A549 (cell line): ENCODE results near the gene MAP1LC3A. TPM values are rescaled to one million over a fixed set of nuclear protein-coding genes. Genes with fewer than 3 reads are reported as not detected.

Experiments used
- ATAC-seq, 2 experiments: fragments of 200-7000 bp in 1 of 2; fragments of >200 bp in 1 of 2; cut with Nextera tagmentation in 1 of 2; cut with Tn5 transposase in 1 of 2; 3 replicates each; pipeline versions ENCODE4 v1.8.0 to v1.9.1; 2018 to 2020; ENCODE audit warnings: mild to moderate bottlenecking in 1 of 2, moderate library complexity in 1 of 2
- CTCF ChIA-PET: fragments of 300-600 bp; sonication (Branson Sonifier 250); formaldehyde crosslinking; extraction: SDS; loops from one replicate; lab custom pipeline; 2021; ENCODE audit warnings: antibody characterized with exemption, inconsistent platforms; lab: Yijun Ruan, JAX
- POLR2A ChIA-PET: fragments of 350-600 bp; formaldehyde crosslinking; extraction: SDS; loops from one replicate; lab custom pipeline; 2021; ENCODE audit warnings: antibody characterized with exemption, inconsistent platforms; lab: Yijun Ruan, JAX
- DNase-seq, 2 experiments: peaks; one replicate each; pipeline versions ENCODE4 v3.0.0 to v3.0.0-alpha.2; 2011 to 2016; ENCODE audit warnings: low read depth in 1 of 2, low spot score in 1 of 2
- FAIRE-seq: peaks from 2 replicates; lab custom pipeline; 2011; peaks lifted over from hg19 to GRCh38; lab: Jason Lieb, UNC
- H3K27ac ChIP-seq, 2 experiments: fragments of >200 bp; sonication (Bioruptor Twin); formaldehyde crosslinking; 3 replicates each; pipeline ENCODE4 v1.5.1; 2016 to 2017
- H3K4me1 ChIP-seq: fragments of >200 bp; sonication (Bioruptor Twin); formaldehyde crosslinking; 3 replicates; pipeline ENCODE4 v1.6.1; 2016
- H3K4me2 ChIP-seq: fragments of >200 bp; sonication (Bioruptor Twin); formaldehyde crosslinking; 3 replicates; pipeline ENCODE4 v1.6.1; 2016
- H3K4me3 ChIP-seq: fragments of >200 bp; sonication (Bioruptor Twin); formaldehyde crosslinking; 3 replicates; pipeline ENCODE4 v1.5.1; 2016
- H3K9me3 ChIP-seq: fragments of >200 bp; sonication (Bioruptor Twin); formaldehyde crosslinking; 3 replicates; pipeline ENCODE4 v1.6.1; 2016
- CBX2 ChIP-seq: fragments of 200-600 bp; sonication (generic); IDR thresholded peaks from 2 replicates; pipeline ENCODE4 v1.6.1; 2016; ENCODE audit warnings: low read depth, mild to moderate bottlenecking, borderline replicate concordance
- CBX8 ChIP-seq: fragments of 200-600 bp; sonication (generic); IDR thresholded peaks from 2 replicates; pipeline ENCODE4 v1.6.1; 2016
- CHD4 ChIP-seq: fragments of 200-600 bp; sonication (generic); IDR thresholded peaks from 2 replicates; pipeline ENCODE4 v1.6.1; 2016; ENCODE audit warnings: antibody characterized with exemption, mild to moderate bottlenecking, borderline replicate concordance
- CTCF ChIP-seq: fragments of >200 bp; sonication (Bioruptor Twin); formaldehyde crosslinking; IDR thresholded peaks from 3 replicates; pipeline ENCODE4 v1.5.1; 2016
- E2F6 ChIP-seq: IDR thresholded peaks from 2 replicates; pipeline ENCODE4 v1.6.1; 2012; ENCODE audit warnings: low read depth, borderline replicate concordance
- EHF ChIP-seq: fragments of 250-450 bp; sonication (Bioruptor Pico); IDR thresholded peaks from 2 replicates; pipeline ENCODE4 v1.5.0; 2020; ENCODE audit warnings: mild to moderate bottlenecking
- EHMT2 ChIP-seq: fragments of 200-600 bp; sonication (generic); IDR thresholded peaks from 2 replicates; pipeline ENCODE4 v1.6.1; 2016; ENCODE audit warnings: antibody characterized with exemption, low read depth, mild to moderate bottlenecking, moderate library complexity
- EP300 ChIP-seq, 2 experiments: fragments of >200 bp; sonication (Bioruptor Twin); formaldehyde crosslinking; IDR thresholded peaks; 2 replicates in 1 of 2; 3 replicates in 1 of 2; pipeline ENCODE4 v1.6.1; 2016 to 2017
- FOSL2 ChIP-seq, 2 experiments: fragments of 450-650 bp in 1 of 2; fragments of >200 bp in 1 of 2; sonication (Bioruptor Twin) in 1 of 2; formaldehyde crosslinking; IDR thresholded peaks; 2 replicates each; pipeline versions ENCODE4 v1.5.0 to v1.6.1; 2016 to 2020; ENCODE audit warnings: mild to moderate bottlenecking in 1 of 2, moderate library complexity in 1 of 2
- FOXS1 ChIP-seq: fragments of 250-450 bp; sonication (Bioruptor Pico); IDR thresholded peaks from 2 replicates; pipeline ENCODE4 v1.5.0; 2020; ENCODE audit warnings: mild to moderate bottlenecking, moderate library complexity
- GATA3 ChIP-seq: IDR thresholded peaks from 2 replicates; pipeline ENCODE4 v1.6.1; 2012; ENCODE audit warnings: borderline replicate concordance
- HDAC2 ChIP-seq: fragments of 200-600 bp; sonication (generic); IDR thresholded peaks from 2 replicates; pipeline ENCODE4 v1.6.1; 2016
- HOXB13 ChIP-seq: fragments of 250-450 bp; sonication (Bioruptor Pico); IDR thresholded peaks from 2 replicates; pipeline ENCODE4 v1.5.0; 2020; ENCODE audit warnings: low read depth, mild to moderate bottlenecking, moderate library complexity
- HOXB5 ChIP-seq: fragments of 250-450 bp; sonication (Bioruptor Pico); IDR thresholded peaks from 2 replicates; pipeline ENCODE4 v1.5.0; 2020; ENCODE audit warnings: mild to moderate bottlenecking, moderate library complexity
- KDM1A ChIP-seq: fragments of 200-600 bp; sonication (generic); IDR thresholded peaks from 2 replicates; pipeline ENCODE4 v1.6.1; 2016; ENCODE audit warnings: low read depth, mild to moderate bottlenecking
- KDM5A ChIP-seq: fragments of 200-600 bp; sonication (generic); IDR thresholded peaks from 2 replicates; pipeline ENCODE4 v1.6.1; 2016; ENCODE audit warnings: antibody characterized with exemption, mild to moderate bottlenecking
- MAX ChIP-seq: IDR thresholded peaks from 2 replicates; pipeline ENCODE4 v1.6.1; 2012
- MAZ ChIP-seq: fragments of 150-350 bp; IDR thresholded peaks from 2 replicates; pipeline ENCODE4 v1.6.1; 2014; ENCODE audit warnings: antibody characterized with exemption, low read depth, low read length, borderline replicate concordance
- PBX3 ChIP-seq: IDR thresholded peaks from 2 replicates; pipeline ENCODE4 v1.6.1; 2012
- PHF8 ChIP-seq: fragments of 200-600 bp; sonication (generic); IDR thresholded peaks from 2 replicates; pipeline ENCODE4 v1.6.1; 2016; ENCODE audit warnings: low read depth, mild to moderate bottlenecking, antibody characterized with exemption, moderate library complexity, borderline replicate concordance
- POLR2AphosphoS2 ChIP-seq: conservative IDR thresholded peaks from 2 replicates; pipeline ENCODE4 v1.6.1; 2012; ENCODE audit warnings: low read length, improper control_type of control experiment, inconsistent platforms
- RAD21 ChIP-seq, 2 experiments: fragments of >200 bp in 1 of 2; sonication (Bioruptor Twin) in 1 of 2; formaldehyde crosslinking in 1 of 2; IDR thresholded peaks in 1 of 2; conservative IDR thresholded peaks in 1 of 2; 2 replicates in 1 of 2; 3 replicates in 1 of 2; pipeline ENCODE4 v1.6.1; 2012 to 2018; ENCODE audit warnings: inconsistent platforms in 1 of 2
- REST ChIP-seq: fragments of 200-600 bp; sonication (generic); IDR thresholded peaks from 2 replicates; pipeline ENCODE4 v1.6.1; 2016; ENCODE audit warnings: antibody characterized with exemption, mild to moderate bottlenecking, moderate library complexity
- RFX5 ChIP-seq: fragments of 450-650 bp; IDR thresholded peaks from 2 replicates; pipeline ENCODE4 v1.7.1; 2014; ENCODE audit warnings: antibody characterized with exemption, mild to moderate bottlenecking, moderate library complexity
- SMC3 ChIP-seq: fragments of >200 bp; sonication (Bioruptor Twin); formaldehyde crosslinking; IDR thresholded peaks from 3 replicates; pipeline ENCODE4 v1.6.1; 2018; ENCODE audit warnings: inconsistent platforms
- ZC3H11A ChIP-seq: fragments of 450-650 bp; IDR thresholded peaks from 2 replicates; pipeline ENCODE4 v1.6.1; 2014; ENCODE audit warnings: antibody characterized with exemption, mild to moderate bottlenecking
- ZFP36 ChIP-seq: fragments of 450-650 bp; IDR thresholded peaks from 2 replicates; pipeline ENCODE4 v1.6.1; 2014; ENCODE audit warnings: borderline replicate concordance; ENCODE audit not compliant: partially characterized antibody
- ZNF302 ChIP-seq: fragments of 250-450 bp; sonication (Bioruptor Pico); IDR thresholded peaks from 2 replicates; pipeline ENCODE4 v1.9.0; 2021; ENCODE audit warnings: inconsistent platforms, mild to moderate bottlenecking, moderate library complexity
- ZSCAN20 ChIP-seq: fragments of 250-450 bp; sonication (Bioruptor Pico); IDR thresholded peaks from 2 replicates; pipeline ENCODE4 v1.8.0; 2022; ENCODE audit warnings: mild to moderate bottlenecking, moderate library complexity
- WGBS: methylation state at CpG from one replicate; pipeline ENCODE4 v1.1.6; 2017; ENCODE audit errors: missing lambda C conversion rate; 5-methylcytosine and 5-hydroxymethylcytosine counted together
- polyA plus RNA-seq, 4 experiments: library from polyadenylated mRNA; depleted of rRNA in 3 of 4; stranded (reverse); fragments of >200 nt; fragmentation: RNase III in 1 of 4; extraction: RNeasy Plus Mini Kit Qiagen cat#74134 plus additional on column Dnase treatment in 1 of 4; gene quantifications; 2 replicates in 3 of 4; 3 replicates in 1 of 4; pipeline ENCODE4 v1.2.3, GENCODE V29; 2011 to 2017

The MAP1LC3A gene
- polyA plus RNA-seq, 2 of the 4 experiments (the other 2 are of a cell fraction): 4.3 to 15.7 TPM

GRCh38 chr20:34549291-34549928 lies 9.1 kb upstream of the MAP1LC3A start:
- peak in 1 of 2 experiments; percentile 65 for DNase-seq
- ChIA-PET POLR2A (no interaction called here), CTCF (interaction anchor here (0.8 to 3.4 kb wide), 2 partner anchors 12 to 131 kb away, joined by 3 to 26 read pairs; no protein-coding TSS in a partner anchor)
- peak; percentile 37 to 54; a peak in 4 of 6 replicates for ATAC-seq
- WGBS: 84% methylated on average over 20 of the region's 20 CpGs
- Histone ChIP-seq H3K4me2 (no peak overlapping the region), H3K4me1 (peaks cover 12% of the 10 kb centered on the region), H3K27ac (no peak overlapping the region), H3K9me3 (no peaks in the 10 kb centered on the region), H3K4me3 (no peak overlapping the region)
- no peak for FAIRE-seq
- TF ChIP-seq FOXS1 (CRISPR knock-in tag) (no peak), RAD21 (conservative IDR thresholded peaks at IDR 0.05 in 1 of 2, IDR thresholded peaks at IDR 0.05 in 1 of 2) (no peak), REST (no peak), FOSL2 (IDR thresholded peaks at IDR 0.05) (no peak), FOSL2 (CRISPR knock-in tag; IDR thresholded peaks at IDR 0.05) (no peak), MAX (no peak), E2F6 (no peak), RFX5 (no peak), CBX2 (no peak), ZC3H11A (no peak), ZSCAN20 (CRISPR knock-in tag) (no peak), PHF8 (no peak), EHF (no peak), GATA3 (no peak), EHMT2 (no peak), HOXB5 (CRISPR knock-in tag) (no peak), SMC3 (no peak), KDM5A (no peak), HOXB13 (CRISPR knock-in tag) (no peak), KDM1A (no peak), MAZ (no peak)

GRCh38 chr20:34549929-34550305 lies 8.6 kb upstream of the MAP1LC3A start:
- Histone ChIP-seq H3K4me1 (peaks cover 12% of the 10 kb centered on the region), H3K9me3 (no peaks in the 10 kb centered on the region), H3K4me2 (no peak overlapping the region), H3K27ac (no peak overlapping the region), H3K4me3 (no peak overlapping the region)
- TF ChIP-seq MAX (no peak), PBX3 (no peak), KDM5A (no peak), ZFP36 (no peak), POLR2AphosphoS2 (no peak), EP300 (IDR thresholded peaks at IDR 0.05) (no peak), ZNF302 (no peak), CTCF (no peak), KDM1A (no peak), CHD4 (no peak), CBX8 (no peak), HDAC2 (no peak), SMC3 (no peak)
- 88% methylated on average over 8 of the region's 13 CpGs for WGBS
- ATAC-seq (no peak; a peak in 1 of 6 replicates), FAIRE-seq (no peak), DNase-seq (no peak)
- ChIA-PET CTCF (interaction anchor here (3.4 kb wide), 1 partner anchor 12 kb away, joined by 26 read pairs; no protein-coding TSS in a partner anchor), POLR2A (no interaction called here)
